Measurements from ENCODE around the gene OMP. TPM values are rescaled to one million over a fixed set of nuclear protein-coding genes. Genes with fewer than 3 reads are reported as not detected.

OMP gene
- total RNA-seq, 5 donors from 2014 or later (not counting 1 experiment from before 2014, with no cell fraction given), result 0.79 TPM; not detected in 4

DNA sequence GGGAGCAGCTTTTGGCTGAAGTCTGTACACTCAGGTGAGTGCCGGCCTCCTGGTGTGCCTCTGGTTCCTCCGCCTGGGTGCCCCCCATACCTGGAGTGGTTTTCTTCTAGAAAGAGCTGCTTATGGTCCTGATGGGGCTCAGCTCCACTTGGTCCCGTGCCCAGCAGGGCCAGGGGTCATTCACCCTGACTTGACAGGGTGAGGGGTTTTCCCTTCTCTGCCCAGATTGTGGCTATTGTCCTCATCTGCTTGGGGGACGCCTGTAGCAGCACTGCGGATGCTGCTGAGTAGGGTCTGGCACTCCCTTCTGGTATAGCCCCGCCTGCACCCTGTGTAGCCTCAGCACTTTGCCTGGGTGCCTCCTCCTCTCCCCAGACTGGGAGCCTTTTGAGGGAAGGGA lies 8.2 kb downstream of the OMP start:
- DNase-seq, result no peak
- peaks cover 0 to 7% of the 10 kb centered on the region in 2 donors for H3K36me3 ChIP-seq (ENCODE audit: control insufficient read depth in 2 of 2, extremely low read depth in 1 of 2, insufficient read depth in 1 of 2, low read length in 1 of 2)
- POLR2A ChIA-PET, result no interaction called here
- no peaks in the 10 kb centered on the region for H3K36me3 Mint-ChIP-seq
- H3K4me3 ChIP-seq (ENCODE audit: control insufficient read depth in 1 of 2, extremely low read depth in 1 of 2, low read length in 1 of 2), result no peak overlapping the region
- no peak for ATAC-seq (replicated peaks in 1 of 4)
- CTCF ChIA-PET, result no interaction called here
- no peaks in the 10 kb centered on the region for H3K4me1 Mint-ChIP-seq
- no peaks in the 10 kb centered on the region for H3K9me3 Mint-ChIP-seq
- H3K27me3 ChIP-seq (replicated peaks in 1 of 2; ENCODE audit: control insufficient read depth in 2 of 2, extremely low read depth in 1 of 2, insufficient read depth in 2 of 2, low read length in 1 of 2), result peaks cover 0 to 4% of the 10 kb centered on the region in 2 experiments
- no peaks in the 10 kb centered on the region for H3K4me1 ChIP-seq (ENCODE audit: control insufficient read depth in 1 of 2, extremely low read depth in 1 of 2, insufficient read depth in 2 of 2, low read length in 2 of 2)
- no peaks in the 10 kb centered on the region for H3K9me3 ChIP-seq
- H3K27ac Mint-ChIP-seq, result no peak overlapping the region
- no peaks in the 10 kb centered on the region for H3K27me3 Mint-ChIP-seq
- 77% methylated on average over 4 of the region's 6 CpGs for WGBS (ENCODE audit: insufficient coverage)
- no peak overlapping the region for H3K27ac ChIP-seq (ENCODE audit: low read length)
- H3K4me3 Mint-ChIP-seq, result no peak overlapping the region

DNA sequence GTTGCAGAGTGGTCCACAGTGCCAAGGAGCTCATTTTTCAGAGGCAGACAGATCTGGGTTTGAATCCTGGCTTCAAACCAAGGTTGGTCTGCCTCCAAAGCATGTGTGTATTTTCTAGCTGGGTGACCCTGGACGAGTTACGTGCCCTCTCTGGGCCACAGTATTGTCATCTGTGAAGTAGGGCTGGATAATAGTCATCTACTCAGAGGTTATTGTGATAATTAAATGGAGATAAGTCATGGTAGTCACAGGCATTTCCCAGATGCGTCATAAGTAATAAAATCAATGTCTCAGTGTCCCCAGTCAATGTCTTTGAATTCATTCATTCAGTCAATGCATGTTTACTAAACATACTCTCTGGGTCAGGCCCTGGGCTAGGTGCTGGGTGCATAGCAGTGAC lies 8.6 kb downstream of the OMP start:
- CTCF ChIA-PET, result no interaction called here
- Histone ChIP-seq H3K27ac (ENCODE audit: low read length) (no peak overlapping the region), H3K27me3 (replicated peaks in 1 of 2; ENCODE audit: control insufficient read depth in 2 of 2, extremely low read depth in 1 of 2, insufficient read depth in 2 of 2, low read length in 1 of 2) (peaks cover 0 to 4% of the 10 kb centered on the region in 2 experiments), H3K36me3 (ENCODE audit: control insufficient read depth in 2 of 2, extremely low read depth in 1 of 2, insufficient read depth in 1 of 2, low read length in 1 of 2) (peaks cover 0 to 7% of the 10 kb centered on the region in 2 donors), H3K4me3 (ENCODE audit: control insufficient read depth in 1 of 2, extremely low read depth in 1 of 2, low read length in 1 of 2) (no peak overlapping the region), H3K4me1 (ENCODE audit: control insufficient read depth in 1 of 2, extremely low read depth in 1 of 2, insufficient read depth in 2 of 2, low read length in 2 of 2) (no peaks in the 10 kb centered on the region), H3K9me3 (no peaks in the 10 kb centered on the region)
- H3K27ac Mint-ChIP-seq, result no peak overlapping the region
- H3K27me3 Mint-ChIP-seq, result no peaks in the 10 kb centered on the region
- POLR2A ChIA-PET, result no interaction called here
- H3K36me3 Mint-ChIP-seq, result no peaks in the 10 kb centered on the region
- DNase-seq (no peak), ATAC-seq (replicated peaks in 1 of 4) (no peak)
- WGBS (ENCODE audit: insufficient coverage), result 90% methylated on average over 2 of the region's 3 CpGs
- H3K4me3 Mint-ChIP-seq, result no peak overlapping the region
- H3K4me1 Mint-ChIP-seq, result no peaks in the 10 kb centered on the region
- H3K9me3 Mint-ChIP-seq, result no peaks in the 10 kb centered on the region

DNA sequence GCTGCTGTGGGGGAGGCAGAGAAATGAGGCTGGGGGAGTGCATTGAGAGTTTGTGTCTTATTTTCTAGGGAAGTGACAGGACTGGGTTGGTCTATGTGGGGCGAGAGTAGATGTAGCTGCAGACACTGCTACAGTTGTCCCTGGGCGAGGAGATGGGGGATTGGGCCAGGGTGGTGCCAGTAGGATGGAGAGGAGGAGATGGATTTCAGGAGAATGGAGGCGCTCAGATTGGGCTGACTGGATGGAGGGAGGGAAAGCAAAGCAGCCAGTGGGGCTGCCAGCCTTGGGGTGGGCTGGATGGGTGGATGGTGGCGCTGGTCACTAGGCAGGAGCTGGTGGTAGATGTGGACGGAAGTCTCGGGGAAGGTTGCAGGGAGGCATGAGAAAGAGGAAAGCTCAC lies 9.3 kb downstream of the OMP start:
- DNase-seq (no peak), ATAC-seq (replicated peaks in 1 of 4) (no peak)
- CTCF ChIA-PET, result no interaction called here
- Histone ChIP-seq H3K27ac (ENCODE audit: low read length) (no peak overlapping the region), H3K4me1 (ENCODE audit: control insufficient read depth in 1 of 2, extremely low read depth in 1 of 2, insufficient read depth in 2 of 2, low read length in 2 of 2) (no peaks in the 10 kb centered on the region), H3K4me3 (ENCODE audit: control insufficient read depth in 1 of 2, extremely low read depth in 1 of 2, low read length in 1 of 2) (no peak overlapping the region), H3K36me3 (ENCODE audit: control insufficient read depth in 2 of 2, extremely low read depth in 1 of 2, insufficient read depth in 1 of 2, low read length in 1 of 2) (peaks cover 0 to 7% of the 10 kb centered on the region in 2 donors), H3K9me3 (no peaks in the 10 kb centered on the region), H3K27me3 (replicated peaks in 1 of 2; ENCODE audit: control insufficient read depth in 2 of 2, extremely low read depth in 1 of 2, insufficient read depth in 2 of 2, low read length in 1 of 2) (peaks cover 0 to 4% of the 10 kb centered on the region in 2 experiments)
- POLR2A ChIA-PET, result no interaction called here
- Mint-ChIP-seq H3K9me3 (no peaks in the 10 kb centered on the region), H3K4me3 (no peak overlapping the region), H3K36me3 (no peaks in the 10 kb centered on the region), H3K4me1 (no peaks in the 10 kb centered on the region), H3K27ac (no peak overlapping the region), H3K27me3 (no peaks in the 10 kb centered on the region)
- WGBS (ENCODE audit: insufficient coverage), result 96% methylated on average over 6 of the region's 6 CpGs

DNA sequence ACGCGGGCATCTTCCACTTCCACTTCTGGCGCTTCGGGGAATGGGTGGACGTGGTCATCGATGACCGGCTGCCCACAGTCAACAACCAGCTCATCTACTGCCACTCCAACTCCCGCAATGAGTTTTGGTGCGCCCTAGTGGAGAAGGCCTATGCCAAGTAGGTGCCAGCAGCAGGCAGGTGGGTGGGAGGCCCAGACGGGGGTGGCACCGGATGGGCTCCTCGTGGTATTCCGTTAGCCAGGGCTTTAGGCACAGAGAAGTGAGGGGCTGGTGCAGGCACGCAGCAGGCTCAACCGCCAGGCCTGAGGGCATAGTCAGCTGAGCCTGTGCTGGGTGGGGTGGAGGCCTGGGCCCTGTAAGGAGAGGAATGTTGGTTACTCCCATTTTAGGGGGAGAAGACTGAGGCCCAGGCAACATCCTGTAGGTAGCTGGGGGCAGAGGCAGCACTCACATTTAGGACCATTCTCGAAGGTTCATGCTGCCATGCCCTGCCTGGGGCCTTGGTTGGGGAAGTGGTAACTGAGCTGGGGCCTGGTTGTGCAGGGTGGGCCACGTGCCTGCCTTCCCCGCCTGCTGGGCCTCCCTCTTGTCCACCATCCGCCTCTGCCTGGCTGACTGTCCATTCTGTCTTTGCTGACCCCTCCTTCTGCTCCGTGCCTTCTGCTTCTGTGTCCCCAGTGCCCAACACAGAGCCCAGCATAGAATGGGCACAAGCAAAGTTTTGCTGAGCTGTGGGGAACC lies 10.2 kb downstream of the OMP start:
- 94% methylated on average over 14 of the region's 20 CpGs for WGBS (ENCODE audit: insufficient coverage)
- H3K36me3 Mint-ChIP-seq, result no peaks in the 10 kb centered on the region
- H3K27ac ChIP-seq (ENCODE audit: low read length), result no peak overlapping the region
- peaks cover 0 to 7% of the 10 kb centered on the region in 2 donors for H3K36me3 ChIP-seq (ENCODE audit: control insufficient read depth in 2 of 2, extremely low read depth in 1 of 2, insufficient read depth in 1 of 2, low read length in 1 of 2)
- CTCF ChIA-PET, result no interaction called here
- H3K9me3 Mint-ChIP-seq, result no peaks in the 10 kb centered on the region
- no peaks in the 10 kb centered on the region for H3K27me3 Mint-ChIP-seq
- ATAC-seq (replicated peaks in 1 of 4) (no peak), DNase-seq (no peak)
- no peak overlapping the region for H3K4me3 Mint-ChIP-seq
- peaks cover 0 to 4% of the 10 kb centered on the region in 2 experiments for H3K27me3 ChIP-seq (replicated peaks in 1 of 2; ENCODE audit: control insufficient read depth in 2 of 2, extremely low read depth in 1 of 2, insufficient read depth in 2 of 2, low read length in 1 of 2)
- no peaks in the 10 kb centered on the region for H3K4me1 Mint-ChIP-seq
- POLR2A ChIA-PET, result no interaction called here
- H3K27ac Mint-ChIP-seq, result no peak overlapping the region
- no peaks in the 10 kb centered on the region for H3K4me1 ChIP-seq (ENCODE audit: control insufficient read depth in 1 of 2, extremely low read depth in 1 of 2, insufficient read depth in 2 of 2, low read length in 2 of 2)
- H3K9me3 ChIP-seq, result no peaks in the 10 kb centered on the region
- no peak overlapping the region for H3K4me3 ChIP-seq (ENCODE audit: control insufficient read depth in 1 of 2, extremely low read depth in 1 of 2, low read length in 1 of 2)

DNA sequence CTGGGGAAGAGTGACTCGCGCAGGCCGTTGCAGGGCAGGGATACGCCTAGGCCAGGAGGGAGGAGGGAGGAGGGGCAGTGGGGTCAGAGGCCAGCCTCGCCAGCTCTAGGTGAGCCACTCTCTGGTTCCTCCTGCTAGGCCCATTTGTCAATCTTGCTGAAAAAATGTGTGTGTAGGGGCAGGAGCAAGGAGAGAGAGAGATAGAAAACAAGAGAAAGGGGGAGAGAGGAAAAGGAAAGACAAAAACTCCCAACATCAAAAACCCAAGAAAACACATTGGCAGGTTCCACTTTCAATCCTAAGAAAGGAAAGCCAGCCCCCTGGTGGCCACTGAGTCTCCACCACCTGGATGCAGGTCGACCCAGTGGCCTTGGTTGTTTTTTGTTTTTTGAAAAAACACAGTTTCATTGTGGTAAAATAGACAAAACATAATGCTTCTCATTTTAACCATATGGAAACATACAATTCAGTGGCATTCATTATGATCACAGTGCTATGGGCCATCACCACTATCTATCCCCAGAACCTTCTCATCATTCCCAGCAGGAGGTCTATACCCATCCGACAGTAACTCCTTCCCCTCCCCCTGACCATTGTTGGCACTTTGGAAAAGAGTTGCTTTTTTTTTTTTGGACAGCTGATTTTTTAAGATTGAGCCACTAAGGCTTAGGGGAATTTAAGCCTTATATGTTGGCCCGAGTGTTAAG lies 10.9 kb downstream of the OMP start:
- ChIA-PET CTCF (no interaction called here), POLR2A (no interaction called here)
- peaks cover 0 to 7% of the 10 kb centered on the region in 2 donors for H3K36me3 ChIP-seq (ENCODE audit: control insufficient read depth in 2 of 2, extremely low read depth in 1 of 2, insufficient read depth in 1 of 2, low read length in 1 of 2)
- no peak overlapping the region for H3K4me3 ChIP-seq (ENCODE audit: control insufficient read depth in 1 of 2, extremely low read depth in 1 of 2, low read length in 1 of 2)
- H3K27me3 ChIP-seq (replicated peaks in 1 of 2; ENCODE audit: control insufficient read depth in 2 of 2, extremely low read depth in 1 of 2, insufficient read depth in 2 of 2, low read length in 1 of 2), result peaks cover 0 to 4% of the 10 kb centered on the region in 2 experiments
- Mint-ChIP-seq H3K36me3 (no peaks in the 10 kb centered on the region), H3K9me3 (no peaks in the 10 kb centered on the region), H3K4me1 (no peaks in the 10 kb centered on the region), H3K27me3 (no peaks in the 10 kb centered on the region), H3K4me3 (no peak overlapping the region), H3K27ac (no peak overlapping the region)
- ATAC-seq (replicated peaks in 1 of 4) (no peak), DNase-seq (peak in 6 of 35 experiments; percentile 9 to 35 (median 16))
- H3K9me3 ChIP-seq, result no peaks in the 10 kb centered on the region
- H3K4me1 ChIP-seq (ENCODE audit: control insufficient read depth in 1 of 2, extremely low read depth in 1 of 2, insufficient read depth in 2 of 2, low read length in 2 of 2), result no peaks in the 10 kb centered on the region
- H3K27ac ChIP-seq (ENCODE audit: low read length), result no peak overlapping the region
- 81% methylated on average over 4 of the region's 8 CpGs for WGBS (ENCODE audit: insufficient coverage)

DNA sequence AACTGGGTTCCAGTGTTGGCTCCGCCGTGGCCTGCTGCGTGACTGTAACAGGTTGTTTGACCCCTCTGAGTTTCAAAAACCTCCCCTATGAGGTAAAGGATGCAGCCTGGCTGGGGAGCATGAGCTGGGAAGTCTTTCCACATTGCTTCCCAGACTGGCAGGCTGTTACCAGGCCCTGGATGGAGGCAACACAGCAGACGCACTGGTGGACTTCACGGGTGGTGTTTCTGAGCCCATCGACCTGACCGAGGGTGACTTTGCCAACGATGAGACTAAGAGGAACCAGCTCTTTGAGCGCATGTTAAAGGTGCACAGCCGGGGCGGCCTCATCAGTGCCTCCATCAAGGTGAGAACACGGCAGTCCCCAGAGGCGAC lies 11.4 kb downstream of the OMP start:
- H3K27ac ChIP-seq (ENCODE audit: low read length), result no peak overlapping the region
- POLR2A ChIA-PET, result no interaction called here
- H3K36me3 ChIP-seq (ENCODE audit: control insufficient read depth in 2 of 2, extremely low read depth in 1 of 2, insufficient read depth in 1 of 2, low read length in 1 of 2), result peaks cover 0 to 7% of the 10 kb centered on the region in 2 donors
- 95% methylated on average over 6 of the region's 13 CpGs for WGBS (ENCODE audit: insufficient coverage)
- H3K4me3 ChIP-seq (ENCODE audit: control insufficient read depth in 1 of 2, extremely low read depth in 1 of 2, low read length in 1 of 2), result no peak overlapping the region
- Mint-ChIP-seq H3K9me3 (no peaks in the 10 kb centered on the region), H3K4me3 (no peak overlapping the region), H3K4me1 (no peaks in the 10 kb centered on the region), H3K27me3 (no peaks in the 10 kb centered on the region), H3K36me3 (no peaks in the 10 kb centered on the region), H3K27ac (no peak overlapping the region)
- ATAC-seq (replicated peaks in 1 of 4) (no peak), DNase-seq (no peak)
- no peaks in the 10 kb centered on the region for H3K4me1 ChIP-seq (ENCODE audit: control insufficient read depth in 1 of 2, extremely low read depth in 1 of 2, insufficient read depth in 2 of 2, low read length in 2 of 2)
- H3K9me3 ChIP-seq, result no peaks in the 10 kb centered on the region
- CTCF ChIA-PET, result no interaction called here
- peaks cover 0 to 4% of the 10 kb centered on the region in 2 experiments for H3K27me3 ChIP-seq (replicated peaks in 1 of 2; ENCODE audit: control insufficient read depth in 2 of 2, extremely low read depth in 1 of 2, insufficient read depth in 2 of 2, low read length in 1 of 2)

Data from T-cell (primary cell).